ENCODE results near the gene CCZ1.
"Not testable (repeated sequence)": the region's sequence is repeated elsewhere in the genome, so short reads cannot be mapped to it uniquely, and the experiment has no call there.

CCZ1 gene

GRCh38 chr7:5898480-5899224 is at the start of gene CCZ1:
Gene CCZ1 (plus strand): TSS chr7:5898733. CDS start chr7:5898800, 67 bp downstream.
- peak; percentile 58 for DNase-seq

GRCh38 chr7:5850944-5851343 is 47.6 kb upstream of the CCZ1 start:
- no peak for DNase-seq

GRCh38 chr7:5854738-5855137 is 43.8 kb upstream of the CCZ1 start:
- DNase-seq, result no peak

GRCh38 chr7:5857041-5857575 is 41.4 kb upstream of the CCZ1 start:
- DNase-seq, result not testable (repeated sequence)

- DNase-seq, result not testable (repeated sequence)
Observed at GRCh38 chr7:5858494-5858893, 40.0 kb upstream of the CCZ1 start.

- DNase-seq, result not testable (repeated sequence)
Observed at GRCh38 chr7:5861281-5861680, 37.3 kb upstream of the CCZ1 start.

- DNase-seq, result not testable (repeated sequence)
Observed at GRCh38 chr7:5862753-5863366, 35.7 kb upstream of the CCZ1 start.

- DNase-seq, result not testable (repeated sequence)
Observed at GRCh38 chr7:5865279-5865931, 33.1 kb upstream of the CCZ1 start.

GRCh38 chr7:5867060-5867459 is 31.5 kb upstream of the CCZ1 start:
- DNase-seq, result no peak

- not testable (repeated sequence) for DNase-seq
Observed at GRCh38 chr7:5868928-5869341, 29.6 kb upstream of the CCZ1 start.

- DNase-seq, result no peak
Observed at GRCh38 chr7:5869691-5870090, 28.8 kb upstream of the CCZ1 start.

GRCh38 chr7:5870311-5870710 is 28.2 kb upstream of the CCZ1 start:
- DNase-seq, result no peak

- no peak for DNase-seq
Observed at GRCh38 chr7:5872326-5872725, 26.2 kb upstream of the CCZ1 start.

GRCh38 chr7:5879591-5879990 is 18.9 kb upstream of the CCZ1 start:
- DNase-seq, result not testable (repeated sequence)

- not testable (repeated sequence) for DNase-seq
Observed at GRCh38 chr7:5880106-5880505, 18.4 kb upstream of the CCZ1 start.

GRCh38 chr7:5884431-5884830 is 14.1 kb upstream of the CCZ1 start:
- DNase-seq, result not testable (repeated sequence)

GRCh38 chr7:5888021-5888420 is 10.5 kb upstream of the CCZ1 start:
- DNase-seq, result not testable (repeated sequence)

- not testable (repeated sequence) for DNase-seq
Observed at GRCh38 chr7:5890244-5890643, 8.3 kb upstream of the CCZ1 start.

- no peak for DNase-seq
Observed at GRCh38 chr7:5892498-5892897, 6.0 kb upstream of the CCZ1 start.

GRCh38 chr7:5897369-5897919 is 1.1 kb upstream of the CCZ1 start:
- peak; percentile 19 for DNase-seq

- DNase-seq, result not testable (repeated sequence)
Observed at GRCh38 chr7:5903002-5903401, 4.5 kb downstream of the CCZ1 start.

GRCh38 chr7:5904726-5905125 is 6.2 kb downstream of the CCZ1 start:
- not testable (repeated sequence) for DNase-seq

- DNase-seq, result not testable (repeated sequence)
Observed at GRCh38 chr7:5908835-5909234, 10.3 kb downstream of the CCZ1 start.

All from COR-L47 (cell line).